Measurements from ENCODE around the gene ITPA.

- TF ChIP-seq CTCF (conservative IDR thresholded peaks at IDR 0.05 in 1 of 2, IDR thresholded peaks at IDR 0.05 in 1 of 2; ENCODE audit: extremely low read depth in 1 of 2, insufficient read depth in 1 of 2, low read depth in 1 of 2, low read length in 2 of 2) (no peak), EZH2 (IDR thresholded peaks at IDR 0.05; ENCODE audit: borderline replicate concordance, low read length) (no peak)
These were observed 15.6 kb downstream of the ITPA start for GRCh38 chr20:3224681-3225421.
